PC-9 (cell line): ENCODE results near the gene GOLGA3. TPM values are rescaled to one million over a fixed set of nuclear protein-coding genes. Genes with fewer than 3 reads are reported as not detected.
A peak's percentile ranks its signal among the peaks of the same experiment; 100 is the strongest.

Source experiments
- BruUV-seq: library from RNA; stranded (reverse); fragments of 400-500 nt; replicated peaks from 2 replicates; lab custom pipeline; 2021; lab: Mats Ljungman, UMichigan
- CTCF ChIA-PET: fragments of 300-600 bp; sonication (Branson Sonifier 250); formaldehyde crosslinking; loops from one replicate; lab custom pipeline; 2022; ENCODE audit warnings: antibody characterized with exemption; lab: Charles Lee
- POLR2A ChIA-PET: fragments of 300-600 bp; sonication (Branson Sonifier 250); formaldehyde crosslinking; loops from one replicate; lab custom pipeline; 2022; ENCODE audit warnings: antibody characterized with exemption; ENCODE audit not compliant: unreplicated experiment; lab: Charles Lee
- DNase-seq, 2 experiments: peaks; one replicate each; pipeline versions ENCODE4 v3.0.0 to v3.0.0-alpha.2; 2015 to 2022; ENCODE audit warnings: mixed read lengths in 1 of 2
- H2AFZ ChIP-seq: fragments of 200-600 bp; sonication (generic); 2 replicates; pipeline ENCODE4 v1.8.1; 2017; ENCODE audit warnings: antibody characterized with exemption
- H3F3A ChIP-seq: fragments of 200-600 bp; sonication (generic); 2 replicates; pipeline ENCODE4 v1.8.1; 2017; ENCODE audit warnings: antibody characterized with exemption, mild to moderate bottlenecking, low read depth; ENCODE audit not compliant: insufficient read depth
- H3K27ac ChIP-seq: fragments of 200-600 bp; sonication (generic); 2 replicates; pipeline ENCODE4 v1.6.1; 2016; ENCODE audit warnings: mixed run types
- H3K27me3 ChIP-seq: fragments of 200-600 bp; sonication (generic); 2 replicates; pipeline ENCODE4 v1.6.1; 2016; ENCODE audit warnings: low read depth, mixed run types; ENCODE audit not compliant: insufficient read depth
- H3K36me3 ChIP-seq: fragments of 200-600 bp; sonication (generic); 2 replicates; pipeline ENCODE4 v1.6.1; 2016; ENCODE audit warnings: low read depth, mixed run types
- H3K4me1 ChIP-seq: fragments of 200-600 bp; sonication (generic); replicated peaks from 2 replicates; pipeline ENCODE4 v1.6.1; 2016; ENCODE audit warnings: mixed run types; ENCODE audit not compliant: insufficient read depth
- H3K4me2 ChIP-seq: fragments of 200-600 bp; sonication (generic); 2 replicates; pipeline ENCODE4 v1.6.1; 2017; ENCODE audit warnings: mixed run types
- H3K4me3 ChIP-seq: fragments of 200-600 bp; sonication (generic); 2 replicates; pipeline ENCODE4 v1.6.1; 2016; ENCODE audit warnings: mixed run types
- H3K79me2 ChIP-seq: fragments of 200-600 bp; sonication (generic); 2 replicates; pipeline ENCODE4 v1.6.1; 2017; ENCODE audit warnings: low read depth, mixed run types
- H3K9me2 ChIP-seq: fragments of 200-600 bp; sonication (generic); 2 replicates; pipeline ENCODE4 v1.8.1; 2017; ENCODE audit warnings: mild to moderate bottlenecking; ENCODE audit not compliant: insufficient read depth
- H3K9me3 ChIP-seq: fragments of 200-600 bp; sonication (generic); 2 replicates; pipeline ENCODE4 v1.8.1; 2016; ENCODE audit warnings: low read depth; ENCODE audit not compliant: insufficient read depth
- H4K20me1 ChIP-seq: fragments of 200-600 bp; sonication (generic); 2 replicates; pipeline ENCODE4 v1.8.1; 2017; ENCODE audit not compliant: insufficient read depth
- EZH2 ChIP-seq: fragments of 200-600 bp; sonication (generic); IDR thresholded peaks from 2 replicates; pipeline ENCODE4 v1.8.0; 2017; ENCODE audit warnings: antibody characterized with exemption, low read depth
- intact Hi-C: fragments of 100-400 bp; cut with micrococcal nuclease; formaldehyde crosslinking; loops from one replicate; pipeline ENCODE4 v1.10.0; 2022; ENCODE audit not compliant: unreplicated experiment
- total RNA-seq: library from RNA; stranded (reverse); gene quantifications from 2 replicates; pipeline ENCODE4 v1.2.3, GENCODE V29; 2021
- TF ChIP-seq, protein P1 (sequence below): fragments of 200-600 bp; sonication (generic); conservative IDR thresholded peaks from 2 replicates; pipeline ENCODE4 v1.6.1; 2017; ENCODE audit warnings: mixed run types, antibody characterized with exemption, mild to moderate bottlenecking, moderate library complexity

Gene GOLGA3
- total RNA-seq, 1 experiment from 2014 or later: 69.3 TPM

DNA sequence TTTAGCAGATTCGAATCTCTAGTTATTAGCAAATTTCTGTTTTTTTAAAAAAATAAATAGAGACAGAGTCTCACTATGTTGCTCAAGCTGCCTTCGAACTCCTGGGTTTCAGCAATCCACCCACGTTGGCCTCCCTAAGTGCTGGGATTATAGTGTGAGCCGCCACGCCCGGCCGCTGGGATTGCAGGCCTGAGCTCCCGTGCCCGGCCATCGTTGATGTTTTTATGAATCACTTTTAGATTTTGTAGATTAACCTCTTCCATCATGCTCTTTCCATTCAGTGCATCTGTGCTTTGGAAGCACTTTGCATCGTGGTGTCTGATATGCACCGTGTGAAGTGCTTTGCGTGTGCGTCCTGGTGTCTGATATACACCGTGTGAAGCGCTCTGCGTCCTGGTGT lies 97.1 kb downstream of the GOLGA3 start:
- H3K36me3 ChIP-seq: peaks cover 48% of the 10 kb centered on the region
- H3K79me2 ChIP-seq: no peaks in the 10 kb centered on the region; the same call in 1 of the 2 replicates

DNA sequence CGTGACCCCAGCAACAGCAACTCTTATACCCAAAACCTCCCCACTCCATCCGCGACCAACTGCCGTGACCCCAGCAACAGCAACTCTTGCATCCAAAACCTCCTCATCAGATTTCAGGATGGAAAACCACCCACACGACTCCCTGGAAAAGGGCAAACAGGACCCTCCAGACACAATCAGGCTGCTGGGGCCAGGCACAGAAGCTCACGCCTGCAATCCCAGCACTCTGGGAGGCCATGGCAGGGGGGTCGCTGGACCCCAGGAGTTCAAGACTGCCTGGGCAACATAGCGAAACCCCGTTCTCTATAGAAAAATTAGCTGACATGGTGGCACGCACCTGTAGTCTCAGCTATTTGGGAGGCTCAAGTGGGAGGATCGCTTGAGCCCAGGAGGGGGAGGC lies 98.3 kb downstream of the GOLGA3 start:
- Histone ChIP-seq H3F3A (peaks cover 60% of the 10 kb centered on the region), H3K4me1 (no peaks in the 10 kb centered on the region), H4K20me1 (peaks cover 33% of the 10 kb centered on the region; the same call in 1 of the 2 replicates), H3K27me3 (no peaks in the 10 kb centered on the region), H3K4me3 (no peak overlapping the region), H3K79me2 (no peaks in the 10 kb centered on the region; the same call in 1 of the 2 replicates), H3K4me2 (no peak overlapping the region), H3K27ac (no peak overlapping the region), H3K9me3 (no peaks in the 10 kb centered on the region), H2AFZ (no peak overlapping the region), H3K9me2 (no peaks in the 10 kb centered on the region), H3K36me3 (peaks cover 36% of the 10 kb centered on the region)
- ChIA-PET POLR2A (no interaction called here), CTCF (no interaction called here)
- intact Hi-C loops: no loop called here
- no TSS peak for BruUV-seq
- TF ChIP-seq, protein P1, sequence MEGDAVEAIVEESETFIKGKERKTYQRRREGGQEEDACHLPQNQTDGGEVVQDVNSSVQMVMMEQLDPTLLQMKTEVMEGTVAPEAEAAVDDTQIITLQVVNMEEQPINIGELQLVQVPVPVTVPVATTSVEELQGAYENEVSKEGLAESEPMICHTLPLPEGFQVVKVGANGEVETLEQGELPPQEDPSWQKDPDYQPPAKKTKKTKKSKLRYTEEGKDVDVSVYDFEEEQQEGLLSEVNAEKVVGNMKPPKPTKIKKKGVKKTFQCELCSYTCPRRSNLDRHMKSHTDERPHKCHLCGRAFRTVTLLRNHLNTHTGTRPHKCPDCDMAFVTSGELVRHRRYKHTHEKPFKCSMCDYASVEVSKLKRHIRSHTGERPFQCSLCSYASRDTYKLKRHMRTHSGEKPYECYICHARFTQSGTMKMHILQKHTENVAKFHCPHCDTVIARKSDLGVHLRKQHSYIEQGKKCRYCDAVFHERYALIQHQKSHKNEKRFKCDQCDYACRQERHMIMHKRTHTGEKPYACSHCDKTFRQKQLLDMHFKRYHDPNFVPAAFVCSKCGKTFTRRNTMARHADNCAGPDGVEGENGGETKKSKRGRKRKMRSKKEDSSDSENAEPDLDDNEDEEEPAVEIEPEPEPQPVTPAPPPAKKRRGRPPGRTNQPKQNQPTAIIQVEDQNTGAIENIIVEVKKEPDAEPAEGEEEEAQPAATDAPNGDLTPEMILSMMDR: no peak
- no peak for TF ChIP-seq EZH2
- DNase-seq: no peak

More for the DNA sequence above, 97.1 kb downstream of the GOLGA3 start:
- no peak overlapping the region for H3K4me2 ChIP-seq
- no peak for TF ChIP-seq EZH2
- TF ChIP-seq, protein P1: no peak
- intact Hi-C loops: no loop called here
- no peak for DNase-seq
- no peak overlapping the region for H2AFZ ChIP-seq
- no peaks in the 10 kb centered on the region for H3K9me2 ChIP-seq
- no peaks in the 10 kb centered on the region for H3K27me3 ChIP-seq
- H3K4me3 ChIP-seq: no peak overlapping the region
- ChIA-PET POLR2A (no interaction called here), CTCF (no interaction called here)
- H3K9me3 ChIP-seq: no peaks in the 10 kb centered on the region
- H4K20me1 ChIP-seq: peaks cover 34% of the 10 kb centered on the region
- no TSS peak for BruUV-seq
- H3K4me1 ChIP-seq: no peaks in the 10 kb centered on the region
- peaks cover 54% of the 10 kb centered on the region for H3F3A ChIP-seq
- no peak overlapping the region for H3K27ac ChIP-seq

DNA sequence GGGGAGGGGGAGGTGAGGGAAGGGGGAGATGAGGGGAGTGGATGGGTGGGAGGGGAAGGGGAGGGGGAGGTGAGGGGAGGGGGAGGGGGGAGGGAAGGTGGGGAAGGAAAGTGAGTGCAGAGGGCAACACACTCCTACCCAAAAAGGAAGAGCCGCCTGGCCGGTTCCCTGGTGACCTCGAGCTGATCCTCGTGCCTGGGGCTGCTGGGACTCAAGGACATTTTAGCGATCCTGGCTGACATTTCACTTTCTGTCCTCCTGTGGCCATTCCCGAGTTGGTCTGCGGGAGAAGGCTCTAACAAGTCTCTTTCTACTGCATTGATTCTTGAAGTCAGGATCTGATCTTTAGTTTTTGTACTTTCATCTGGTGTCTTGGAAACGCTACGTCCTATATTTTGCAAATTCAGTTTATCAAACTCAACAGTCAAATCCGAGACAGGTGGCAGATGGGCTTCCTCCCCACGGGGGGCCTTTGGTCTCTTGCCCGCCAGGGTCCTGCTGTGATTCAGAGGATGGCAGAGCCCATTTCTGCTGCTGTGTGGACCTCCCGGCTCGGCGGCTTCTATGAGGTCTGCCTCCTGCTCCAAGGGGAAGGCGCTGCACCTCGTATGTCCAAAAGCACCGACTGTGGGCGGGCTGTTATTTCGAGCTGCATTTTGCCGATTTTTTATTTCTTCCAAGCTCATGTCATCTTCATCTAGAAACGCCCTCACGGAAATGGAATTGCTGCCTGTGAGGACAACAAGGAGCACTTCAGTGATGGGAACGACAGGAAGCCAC lies 98.9 kb downstream of the GOLGA3 start:
- Histone ChIP-seq H4K20me1 (peaks cover 31% of the 10 kb centered on the region; the same call in 1 of the 2 replicates), H3K9me2 (no peaks in the 10 kb centered on the region), H3K79me2 (no peaks in the 10 kb centered on the region; the same call in 1 of the 2 replicates), H3F3A (peaks cover 59% of the 10 kb centered on the region), H3K27ac (no peak overlapping the region), H3K27me3 (no peaks in the 10 kb centered on the region), H3K4me1 (no peaks in the 10 kb centered on the region), H3K36me3 (peaks cover 30% of the 10 kb centered on the region), H3K4me2 (no peak overlapping the region), H2AFZ (no peak overlapping the region), H3K4me3 (no peak overlapping the region), H3K9me3 (no peaks in the 10 kb centered on the region)
- POLR2A ChIA-PET: no interaction called here
- intact Hi-C loops: no loop called here
- BruUV-seq: no TSS peak
- CTCF ChIA-PET: no interaction called here
- peak in 1 of 2 experiments; percentile 43 for DNase-seq
- TF ChIP-seq EZH2: no peak
- TF ChIP-seq, protein P1: no peak
